Endothelial cell (in vitro differentiated cells): Measurements from ENCODE around the gene NBEA. TPM values are rescaled to one million over a fixed set of nuclear protein-coding genes. Genes with fewer than 3 reads are reported as not detected.

ENCODE experiments used
- DNase-seq: peaks from one replicate; pipeline ENCODE4 v3.0.0; 2021; ENCODE audit warnings: low spot score
- H3K27ac Mint-ChIP-seq: one replicate; pipeline ENCODE4 v1.8.0; 2021; ENCODE audit warnings: mixed read lengths, inconsistent platforms; ENCODE audit not compliant: unreplicated experiment
- H3K27me3 Mint-ChIP-seq: one replicate; pipeline ENCODE4 v1.8.0; 2021; ENCODE audit warnings: mild to moderate bottlenecking, moderate library complexity, mixed read lengths, inconsistent platforms; ENCODE audit not compliant: unreplicated experiment
- H3K36me3 Mint-ChIP-seq: one replicate; pipeline ENCODE4 v1.8.0; 2021; ENCODE audit warnings: mild to moderate bottlenecking, low read depth, mixed read lengths, inconsistent platforms; ENCODE audit not compliant: unreplicated experiment
- H3K4me1 Mint-ChIP-seq: one replicate; pipeline ENCODE4 v1.8.0; 2021; ENCODE audit warnings: mild to moderate bottlenecking, mixed read lengths, inconsistent platforms; ENCODE audit not compliant: unreplicated experiment
- H3K4me3 Mint-ChIP-seq: one replicate; pipeline ENCODE4 v1.8.0; 2021; ENCODE audit warnings: mild to moderate bottlenecking, mixed read lengths, inconsistent platforms; ENCODE audit not compliant: unreplicated experiment
- H3K9me3 Mint-ChIP-seq: one replicate; pipeline ENCODE4 v1.8.0; 2021; ENCODE audit warnings: mixed read lengths, inconsistent platforms; ENCODE audit not compliant: unreplicated experiment
- total RNA-seq: library from RNA; stranded (reverse); fragmentation: NEBNext Ultra II Directional; extraction: Animal tissue kit (Norgen Biotek cat#: 25700); gene quantifications from one replicate; pipeline ENCODE4 v1.2.1, GENCODE V29; 2021; ENCODE audit not compliant: unreplicated experiment
- TF ChIP-seq, protein P1 (sequence below): fragments of 200-600 bp; sonication (generic); IDR thresholded peaks from one replicate; pipeline ENCODE4 v1.5.0; 2021; ENCODE audit warnings: antibody characterized with exemption; ENCODE audit not compliant: unreplicated experiment

The NBEA gene
- total RNA-seq, 1 donor from 2014 or later = 11.7 TPM

- Mint-ChIP-seq H3K9me3 (no peaks in the 10 kb centered on the region), H3K27ac (no peak overlapping the region), H3K4me1 (no peaks in the 10 kb centered on the region), H3K4me3 (no peak overlapping the region), H3K36me3 (no peaks in the 10 kb centered on the region), H3K27me3 (no peaks in the 10 kb centered on the region)
- DNase-seq = no peak
- TF ChIP-seq, protein P1, sequence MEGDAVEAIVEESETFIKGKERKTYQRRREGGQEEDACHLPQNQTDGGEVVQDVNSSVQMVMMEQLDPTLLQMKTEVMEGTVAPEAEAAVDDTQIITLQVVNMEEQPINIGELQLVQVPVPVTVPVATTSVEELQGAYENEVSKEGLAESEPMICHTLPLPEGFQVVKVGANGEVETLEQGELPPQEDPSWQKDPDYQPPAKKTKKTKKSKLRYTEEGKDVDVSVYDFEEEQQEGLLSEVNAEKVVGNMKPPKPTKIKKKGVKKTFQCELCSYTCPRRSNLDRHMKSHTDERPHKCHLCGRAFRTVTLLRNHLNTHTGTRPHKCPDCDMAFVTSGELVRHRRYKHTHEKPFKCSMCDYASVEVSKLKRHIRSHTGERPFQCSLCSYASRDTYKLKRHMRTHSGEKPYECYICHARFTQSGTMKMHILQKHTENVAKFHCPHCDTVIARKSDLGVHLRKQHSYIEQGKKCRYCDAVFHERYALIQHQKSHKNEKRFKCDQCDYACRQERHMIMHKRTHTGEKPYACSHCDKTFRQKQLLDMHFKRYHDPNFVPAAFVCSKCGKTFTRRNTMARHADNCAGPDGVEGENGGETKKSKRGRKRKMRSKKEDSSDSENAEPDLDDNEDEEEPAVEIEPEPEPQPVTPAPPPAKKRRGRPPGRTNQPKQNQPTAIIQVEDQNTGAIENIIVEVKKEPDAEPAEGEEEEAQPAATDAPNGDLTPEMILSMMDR = no peak
Observed at GRCh38 chr13:35349052-35349451, 407.0 kb downstream of the NBEA start.

DNA sequence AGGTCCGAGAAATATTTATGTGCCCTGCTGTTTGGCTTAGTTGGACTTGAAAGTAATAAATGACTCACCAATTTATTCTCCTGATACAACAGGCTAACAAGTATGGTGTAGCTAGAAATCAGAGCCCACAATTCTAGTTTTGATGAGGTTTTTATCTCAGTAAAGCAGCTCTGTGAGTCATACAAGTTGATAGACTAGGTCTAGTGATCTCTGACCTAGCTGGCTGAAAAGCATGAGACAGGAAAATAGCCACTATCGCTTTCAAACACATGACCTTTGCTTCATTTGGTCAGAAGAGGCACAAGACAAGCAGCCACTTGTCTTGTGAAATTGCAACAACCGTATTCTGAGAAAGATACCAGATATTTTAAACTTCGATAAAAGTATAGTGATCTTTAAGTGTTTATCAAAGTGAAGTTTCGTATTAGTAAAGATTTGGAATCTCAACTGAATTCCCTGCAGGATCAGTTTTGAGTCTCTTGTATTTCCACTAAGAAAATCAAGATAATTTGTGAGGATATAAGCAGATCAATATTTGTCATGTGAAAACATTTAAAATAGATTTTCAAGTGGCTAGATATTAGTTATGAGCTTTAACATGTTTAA is 407.7 kb downstream of the NBEA start:
- no peaks in the 10 kb centered on the region for H3K9me3 Mint-ChIP-seq
- no peaks in the 10 kb centered on the region for H3K4me1 Mint-ChIP-seq
- no peak for DNase-seq
- H3K36me3 Mint-ChIP-seq = no peaks in the 10 kb centered on the region
- no peak overlapping the region for H3K4me3 Mint-ChIP-seq
- H3K27me3 Mint-ChIP-seq = no peaks in the 10 kb centered on the region
- TF ChIP-seq, protein P1 = no peak
- H3K27ac Mint-ChIP-seq = no peak overlapping the region

DNA sequence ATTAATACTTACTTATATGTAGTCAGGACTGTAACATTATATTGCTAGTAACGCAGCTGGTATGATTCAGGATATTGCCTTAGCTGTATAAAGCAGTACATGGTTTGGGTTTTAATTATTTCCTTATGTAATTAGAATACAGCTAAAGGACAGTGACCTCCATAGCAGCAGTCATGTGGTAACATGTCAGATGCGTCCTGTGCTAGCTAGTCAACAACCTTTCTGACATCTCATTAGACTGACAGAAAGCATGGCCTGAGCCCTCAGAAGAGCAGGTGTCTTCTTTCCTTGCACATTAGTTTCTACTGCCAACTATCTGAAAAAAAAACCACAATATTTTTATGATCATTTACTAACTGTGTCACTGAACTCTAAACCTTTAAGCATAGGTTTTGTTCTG is 412.2 kb downstream of the NBEA start:
- H3K4me1 Mint-ChIP-seq = peaks cover 8% of the 10 kb centered on the region
- H3K4me3 Mint-ChIP-seq = no peak overlapping the region
- H3K27me3 Mint-ChIP-seq = peaks cover 2% of the 10 kb centered on the region
- no peak for DNase-seq
- no peak overlapping the region for H3K27ac Mint-ChIP-seq
- H3K9me3 Mint-ChIP-seq = no peaks in the 10 kb centered on the region
- H3K36me3 Mint-ChIP-seq = no peaks in the 10 kb centered on the region
- TF ChIP-seq, protein P1 = no peak

GRCh38 chr13:35354882-35355281 is 412.8 kb downstream of the NBEA start:
- no peak for DNase-seq
- Mint-ChIP-seq H3K36me3 (no peaks in the 10 kb centered on the region), H3K9me3 (no peaks in the 10 kb centered on the region), H3K4me3 (no peak overlapping the region), H3K4me1 (peaks cover 8% of the 10 kb centered on the region), H3K27me3 (peaks cover 2% of the 10 kb centered on the region), H3K27ac (no peak overlapping the region)
- TF ChIP-seq, protein P1 = no peak

- peak; percentile 13 for DNase-seq
- Mint-ChIP-seq H3K27me3 (peaks cover 2% of the 10 kb centered on the region), H3K27ac (peak overlapping the region; percentile 80), H3K4me3 (no peak overlapping the region), H3K9me3 (no peaks in the 10 kb centered on the region), H3K4me1 (peaks cover 8% of the 10 kb centered on the region), H3K36me3 (no peaks in the 10 kb centered on the region)
- TF ChIP-seq, protein P1 = no peak
Observed at GRCh38 chr13:35356572-35356971, 414.5 kb downstream of the NBEA start.
